ENCODE data around the gene ZNF362.

DNA sequence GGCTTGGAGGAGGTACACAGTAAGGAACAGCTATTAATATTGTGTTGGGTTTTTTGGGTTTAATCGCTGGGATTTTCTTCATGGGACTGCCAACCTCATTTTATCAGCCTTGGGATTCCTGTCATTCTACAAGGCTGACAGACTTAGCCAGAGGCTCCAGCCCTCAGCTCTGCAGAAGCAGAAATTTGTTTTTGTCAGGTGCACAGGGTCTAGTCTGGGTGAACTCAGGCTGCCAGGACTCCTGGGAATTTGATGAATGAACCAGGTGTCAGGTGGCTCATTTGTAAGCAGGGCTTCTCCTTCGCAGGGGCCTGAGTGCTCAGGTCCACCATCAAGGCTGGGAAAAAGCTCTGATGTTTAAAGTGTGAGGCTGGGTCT is 11.5 kb upstream of the ZNF362 start:
- no peak for TF ChIP-seq SIN3A (IDR thresholded peaks at IDR 0.05; ENCODE audit: low read depth, low read length)
- TF ChIP-seq, protein P1, sequence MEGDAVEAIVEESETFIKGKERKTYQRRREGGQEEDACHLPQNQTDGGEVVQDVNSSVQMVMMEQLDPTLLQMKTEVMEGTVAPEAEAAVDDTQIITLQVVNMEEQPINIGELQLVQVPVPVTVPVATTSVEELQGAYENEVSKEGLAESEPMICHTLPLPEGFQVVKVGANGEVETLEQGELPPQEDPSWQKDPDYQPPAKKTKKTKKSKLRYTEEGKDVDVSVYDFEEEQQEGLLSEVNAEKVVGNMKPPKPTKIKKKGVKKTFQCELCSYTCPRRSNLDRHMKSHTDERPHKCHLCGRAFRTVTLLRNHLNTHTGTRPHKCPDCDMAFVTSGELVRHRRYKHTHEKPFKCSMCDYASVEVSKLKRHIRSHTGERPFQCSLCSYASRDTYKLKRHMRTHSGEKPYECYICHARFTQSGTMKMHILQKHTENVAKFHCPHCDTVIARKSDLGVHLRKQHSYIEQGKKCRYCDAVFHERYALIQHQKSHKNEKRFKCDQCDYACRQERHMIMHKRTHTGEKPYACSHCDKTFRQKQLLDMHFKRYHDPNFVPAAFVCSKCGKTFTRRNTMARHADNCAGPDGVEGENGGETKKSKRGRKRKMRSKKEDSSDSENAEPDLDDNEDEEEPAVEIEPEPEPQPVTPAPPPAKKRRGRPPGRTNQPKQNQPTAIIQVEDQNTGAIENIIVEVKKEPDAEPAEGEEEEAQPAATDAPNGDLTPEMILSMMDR (IDR thresholded peaks at IDR 0.05 in 2 of 3, conservative IDR thresholded peaks at IDR 0.05 in 1 of 3; ENCODE audit: control insufficient read depth in 2 of 3, extremely low read depth in 1 of 3, insufficient read depth in 1 of 3, low read depth in 3 of 3, low read length in 3 of 3): no peak
- no peak for TF ChIP-seq RAD51 (IDR thresholded peaks at IDR 0.05)
- no peak for TF ChIP-seq FOXM1 (IDR thresholded peaks at IDR 0.05; ENCODE audit: low read depth, low read length)
- TF ChIP-seq RBBP5 (conservative IDR thresholded peaks at IDR 0.05): no peak
- no peak for TF ChIP-seq FOS (IDR thresholded peaks at IDR 0.05; ENCODE audit: borderline replicate concordance, extremely low read depth, insufficient read length)

All from GM12878 (cell line).